Parathyroid adenoma (tissue), 2 donors: ENCODE results near the gene PROZ.

Source experiments
- H2AFZ ChIP-seq: fragments of 300-600 bp; sonication (generic); one replicate; pipeline ENCODE4 v1.7.0; 2017; ENCODE audit warnings: antibody characterized with exemption, mild to moderate bottlenecking
- H3K27ac ChIP-seq: fragments of 300-600 bp; sonication (generic); one replicate; pipeline ENCODE4 v1.7.0; 2017
- H3K27me3 ChIP-seq: fragments of 300-600 bp; sonication (generic); one replicate; pipeline ENCODE4 v1.7.0; 2017; ENCODE audit warnings: low read length; ENCODE audit not compliant: control insufficient read depth, insufficient read depth
- H3K36me3 ChIP-seq: fragments of 300-600 bp; sonication (generic); one replicate; pipeline ENCODE4 v1.7.0; 2017; ENCODE audit warnings: low read length; ENCODE audit not compliant: control insufficient read depth, insufficient read depth
- H3K4me1 ChIP-seq: fragments of 300-600 bp; sonication (generic); one replicate; pipeline ENCODE4 v1.7.0; 2017; ENCODE audit warnings: control low read depth
- H3K4me2 ChIP-seq: fragments of 300-600 bp; sonication (generic); one replicate; pipeline ENCODE4 v1.7.0; 2017; ENCODE audit warnings: low read length
- H3K4me3 ChIP-seq: fragments of 300-600 bp; sonication (generic); one replicate; pipeline ENCODE4 v1.7.0; 2017; ENCODE audit warnings: low read depth, low read length
- H3K79me2 ChIP-seq: fragments of 300-600 bp; sonication (generic); one replicate; pipeline ENCODE4 v1.7.0; 2017; ENCODE audit warnings: control low read depth
- H3K9ac ChIP-seq: fragments of 300-600 bp; sonication (generic); one replicate; pipeline ENCODE4 v1.7.0; 2017; ENCODE audit warnings: mild to moderate bottlenecking
- H3K9me3 ChIP-seq: fragments of 300-600 bp; sonication (generic); one replicate; pipeline ENCODE4 v1.7.0; 2017; ENCODE audit warnings: low read length; ENCODE audit not compliant: control insufficient read depth
- CTCF ChIP-seq: fragments of 300-600 bp; sonication (generic); IDR thresholded peaks from one replicate; pipeline ENCODE4 v1.7.0; 2017; ENCODE audit warnings: antibody characterized with exemption, mild to moderate bottlenecking
- donor health status: primary hyperparathyroidism.

Gene PROZ

GRCh38 chr13:113139577-113139976, 18.9 kb upstream of the PROZ start:
- no peaks in the 10 kb centered on the region for H3K79me2 ChIP-seq
- H3K4me2 ChIP-seq: no peak overlapping the region
- no peak overlapping the region for H2AFZ ChIP-seq
- no peaks in the 10 kb centered on the region for H3K36me3 ChIP-seq
- no peaks in the 10 kb centered on the region for H3K27me3 ChIP-seq
- H3K9me3 ChIP-seq: no peaks in the 10 kb centered on the region
- H3K9ac ChIP-seq: no peak overlapping the region
- TF ChIP-seq CTCF: no peak
- no peak overlapping the region for H3K27ac ChIP-seq
- H3K4me3 ChIP-seq: no peak overlapping the region
- no peaks in the 10 kb centered on the region for H3K4me1 ChIP-seq

GRCh38 chr13:113140677-113141600, 17.5 kb upstream of the PROZ start:
- no peak overlapping the region for H3K27ac ChIP-seq
- no peak for TF ChIP-seq CTCF
- no peaks in the 10 kb centered on the region for H3K9me3 ChIP-seq

GRCh38 chr13:113141601-113141970, 16.9 kb upstream of the PROZ start:
- Histone ChIP-seq H3K4me1 (no peaks in the 10 kb centered on the region), H3K27me3 (no peaks in the 10 kb centered on the region), H3K4me2 (no peak overlapping the region), H3K9ac (no peak overlapping the region), H3K36me3 (no peaks in the 10 kb centered on the region), H2AFZ (no peak overlapping the region), H3K4me3 (no peak overlapping the region), H3K79me2 (no peaks in the 10 kb centered on the region), H3K27ac (no peak overlapping the region), H3K9me3 (no peaks in the 10 kb centered on the region)
- no peak for TF ChIP-seq CTCF

More at GRCh38 chr13:113140677-113141600, 17.5 kb upstream of the PROZ start:
- Histone ChIP-seq H3K9ac (no peak overlapping the region), H3K27me3 (no peaks in the 10 kb centered on the region), H3K4me3 (no peak overlapping the region), H3K4me2 (no peak overlapping the region), H3K4me1 (no peaks in the 10 kb centered on the region), H3K79me2 (no peaks in the 10 kb centered on the region), H3K36me3 (no peaks in the 10 kb centered on the region), H2AFZ (no peak overlapping the region)

- Histone ChIP-seq H3K4me3 (no peak overlapping the region), H3K4me2 (no peak overlapping the region)
Measured at GRCh38 chr13:113142876-113143275, 15.6 kb upstream of the PROZ start.

More at GRCh38 chr13:113142876-113143275, 15.6 kb upstream of the PROZ start:
- Histone ChIP-seq H3K4me1 (no peaks in the 10 kb centered on the region), H3K9me3 (no peaks in the 10 kb centered on the region), H2AFZ (no peak overlapping the region), H3K27ac (no peak overlapping the region), H3K36me3 (no peaks in the 10 kb centered on the region), H3K27me3 (no peaks in the 10 kb centered on the region), H3K79me2 (no peaks in the 10 kb centered on the region), H3K9ac (no peak overlapping the region)
- TF ChIP-seq CTCF: no peak
